Measurements from ENCODE around the gene CCDC198. TPM values are rescaled to one million over a fixed set of nuclear protein-coding genes. Genes with fewer than 3 reads are reported as not detected.

The CCDC198 gene
- total and polyA plus RNA-seq, 9 of the 15 experiments (the other 6 are each of a cell fraction or from before 2014, with no cell fraction given): not detected

GRCh38 chr14:57487771-57488170 lies 5.9 kb downstream of the CCDC198 start:
- intact Hi-C loops (cut with micrococcal nuclease) (no loop called here), in situ Hi-C loops (cut with MboI) (loop anchor here (10.0 kb wide), 1 partner anchor 597 kb away; no protein-coding TSS in a partner anchor)
- BruUV-seq (replicated peaks): no TSS peak
- ChIA-PET POLR2A (interaction anchor here (1.0 kb wide), 1 partner anchor 14 kb away, joined by 4 read pairs; no protein-coding TSS in a partner anchor), CTCF (ENCODE audit: low intra/inter-chr PET ratio) (interaction anchor here (0.6 to 1.9 kb wide), 2 partner anchors 49 to 585 kb away, joined by 3 to 5 read pairs; no protein-coding TSS in a partner anchor)
- no peak for DNase-seq (ENCODE audit: extremely low read depth in 1 of 4, low spot score in 3 of 4)
- Histone ChIP-seq H3K27ac (ENCODE audit: extremely low read depth, low read depth, low read length) (no peak overlapping the region), H3K9me1 (ENCODE audit: control insufficient read depth, insufficient read depth, low read length) (no peaks in the 10 kb centered on the region), H3K79me2 (ENCODE audit: control insufficient read depth, insufficient read depth, low read length) (no peaks in the 10 kb centered on the region), H3K4me3 (no peak overlapping the region), H3K4me2 (ENCODE audit: insufficient read depth, low read length) (no peak overlapping the region), H3K9ac (ENCODE audit: insufficient read depth in 1 of 2, low read depth in 2 of 2, low read length in 2 of 2) (no peak overlapping the region), H2AFZ (ENCODE audit: low read depth, low read length) (no peak overlapping the region), H4K20me1 (replicated peaks; ENCODE audit: control insufficient read depth, insufficient read depth, low read length) (no peaks in the 10 kb centered on the region; the same call in 1 of the 2 replicates), H3K4me1 (replicated peaks in 1 of 2; ENCODE audit: control insufficient read depth in 2 of 2, insufficient read depth in 2 of 2, low read length in 2 of 2) (no peaks in the 10 kb centered on the region), H3K36me3 (ENCODE audit: control insufficient read depth, insufficient read depth, low read length) (no peaks in the 10 kb centered on the region), H3K27me3 (ENCODE audit: control insufficient read depth in 2 of 2, insufficient read depth in 2 of 2, low read length in 2 of 2) (no peaks in the 10 kb centered on the region), H3K9me3 (replicated peaks; ENCODE audit: control insufficient read depth, insufficient read depth, low read depth, low read length) (no peaks in the 10 kb centered on the region)
- no peak for TF ChIP-seq MYBL2 (IDR thresholded peaks at IDR 0.05; ENCODE audit: low read depth)
- TF ChIP-seq MYBL2 (CRISPR knock-in tag; IDR thresholded peaks at IDR 0.05; ENCODE audit: borderline replicate concordance): no peak
- no peak for TF ChIP-seq GTF2B (IDR thresholded peaks at IDR 0.05; ENCODE audit: extremely low read depth, insufficient read length)
- no peak for TF ChIP-seq EZH2 (IDR thresholded peaks at IDR 0.05; ENCODE audit: borderline replicate concordance, low read depth, low read length)
- no peak for FAIRE-seq
- ATAC-seq: no peak
- WGBS (ENCODE audit: insufficient coverage, low coverage, missing lambda C conversion rate): no CpG with 5 or more reads among the region's 1 CpG

Data from K562 (cell line).